IMR-90 (cell line): ENCODE results near the gene DCUN1D2.

Experiments used
- CEBPB ChIP-seq: IDR thresholded peaks from 2 replicates; pipeline ENCODE4 v1.6.1; 2012; ENCODE audit warnings: low read depth, low read length, improper control_type of control experiment
- POLR2A ChIP-seq: IDR thresholded peaks from 2 replicates; pipeline ENCODE4 v1.6.1; 2012; ENCODE audit warnings: mild to moderate bottlenecking, low read depth, low read length
- RAD21 ChIP-seq: IDR thresholded peaks from 2 replicates; pipeline ENCODE4 v1.6.1; 2012; ENCODE audit warnings: low read length, improper control_type of control experiment
- RFX5 ChIP-seq: IDR thresholded peaks from 2 replicates; pipeline ENCODE4 v1.8.0; 2012; ENCODE audit warnings: low read depth, mild to moderate bottlenecking, low read length, moderate library complexity
- SMC3 ChIP-seq: fragments of 150-350 bp; IDR thresholded peaks from 2 replicates; pipeline ENCODE4 v1.6.1; 2016; ENCODE audit warnings: low read depth, mild to moderate bottlenecking, antibody characterized with exemption, low read length, moderate library complexity
- TF ChIP-seq, protein P1 (sequence below): conservative IDR thresholded peaks from 2 replicates; pipeline ENCODE4 v1.5.1; 2012; ENCODE audit warnings: mild to moderate bottlenecking, low read depth, low read length, improper control_type of control experiment
- TF ChIP-seq, protein P2 (sequence below): fragments of 150-350 bp; IDR thresholded peaks from 2 replicates; pipeline ENCODE4 v1.6.1; 2017; ENCODE audit warnings: mild to moderate bottlenecking, antibody characterized with exemption, low read length, low read depth

DNA sequence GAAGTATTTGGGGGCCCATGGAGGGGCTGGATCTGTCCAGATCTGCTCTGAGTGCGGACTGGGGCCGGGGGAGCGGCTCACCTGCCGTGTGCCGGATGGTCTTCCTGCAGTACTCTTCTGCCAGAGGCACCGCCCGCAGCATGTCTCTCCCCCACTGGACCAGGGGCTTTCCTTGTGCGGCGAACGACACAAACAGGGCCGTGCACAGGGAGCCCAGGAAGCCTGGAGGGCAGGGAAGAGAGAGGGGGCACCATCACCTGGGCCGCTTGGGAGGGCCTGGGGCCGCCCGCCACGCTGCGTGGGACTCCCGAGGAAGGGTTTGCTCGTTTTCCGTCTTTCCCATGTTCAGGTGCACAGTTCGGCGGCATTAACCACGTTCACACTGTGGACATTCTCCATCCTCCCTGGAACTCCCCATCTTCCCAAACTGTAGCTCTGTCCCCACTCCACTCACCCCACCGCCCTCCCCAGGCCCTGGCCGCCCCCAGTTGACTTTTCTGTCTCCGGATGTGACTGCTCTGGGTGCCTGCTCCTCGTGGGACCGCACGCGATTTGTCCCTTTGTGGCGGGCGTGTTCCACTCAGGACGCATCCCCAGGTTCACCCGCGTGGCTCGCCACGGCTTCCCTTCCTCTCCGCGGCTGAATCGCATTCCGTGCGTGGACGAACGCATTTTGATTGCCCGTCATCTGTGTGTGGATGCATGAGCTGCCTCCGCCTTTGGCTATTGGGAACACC, 61.5 kb downstream of the DCUN1D2 start:
- TF ChIP-seq, protein P1, sequence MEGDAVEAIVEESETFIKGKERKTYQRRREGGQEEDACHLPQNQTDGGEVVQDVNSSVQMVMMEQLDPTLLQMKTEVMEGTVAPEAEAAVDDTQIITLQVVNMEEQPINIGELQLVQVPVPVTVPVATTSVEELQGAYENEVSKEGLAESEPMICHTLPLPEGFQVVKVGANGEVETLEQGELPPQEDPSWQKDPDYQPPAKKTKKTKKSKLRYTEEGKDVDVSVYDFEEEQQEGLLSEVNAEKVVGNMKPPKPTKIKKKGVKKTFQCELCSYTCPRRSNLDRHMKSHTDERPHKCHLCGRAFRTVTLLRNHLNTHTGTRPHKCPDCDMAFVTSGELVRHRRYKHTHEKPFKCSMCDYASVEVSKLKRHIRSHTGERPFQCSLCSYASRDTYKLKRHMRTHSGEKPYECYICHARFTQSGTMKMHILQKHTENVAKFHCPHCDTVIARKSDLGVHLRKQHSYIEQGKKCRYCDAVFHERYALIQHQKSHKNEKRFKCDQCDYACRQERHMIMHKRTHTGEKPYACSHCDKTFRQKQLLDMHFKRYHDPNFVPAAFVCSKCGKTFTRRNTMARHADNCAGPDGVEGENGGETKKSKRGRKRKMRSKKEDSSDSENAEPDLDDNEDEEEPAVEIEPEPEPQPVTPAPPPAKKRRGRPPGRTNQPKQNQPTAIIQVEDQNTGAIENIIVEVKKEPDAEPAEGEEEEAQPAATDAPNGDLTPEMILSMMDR: no peak
- no peak for TF ChIP-seq SMC3
- no peak for TF ChIP-seq RFX5
- TF ChIP-seq POLR2A: no peak
- TF ChIP-seq RAD21: no peak
- TF ChIP-seq, protein P2, sequence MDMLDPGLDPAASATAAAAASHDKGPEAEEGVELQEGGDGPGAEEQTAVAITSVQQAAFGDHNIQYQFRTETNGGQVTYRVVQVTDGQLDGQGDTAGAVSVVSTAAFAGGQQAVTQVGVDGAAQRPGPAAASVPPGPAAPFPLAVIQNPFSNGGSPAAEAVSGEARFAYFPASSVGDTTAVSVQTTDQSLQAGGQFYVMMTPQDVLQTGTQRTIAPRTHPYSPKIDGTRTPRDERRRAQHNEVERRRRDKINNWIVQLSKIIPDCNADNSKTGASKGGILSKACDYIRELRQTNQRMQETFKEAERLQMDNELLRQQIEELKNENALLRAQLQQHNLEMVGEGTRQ: no peak
- TF ChIP-seq CEBPB: no peak
